Measurements from ENCODE around the gene OAF.

GRCh38 chr11:120255519-120255866, 44.7 kb downstream of the OAF start:
- TF ChIP-seq YY1 (IDR thresholded peaks at IDR 0.05; ENCODE audit: insufficient read depth, insufficient read length) (no peak), ZNF274 (IDR thresholded peaks at IDR 0.05; ENCODE audit: low read depth, low read length) (no peak), SUZ12 (IDR thresholded peaks at IDR 0.05; ENCODE audit: extremely low read depth, insufficient read depth, insufficient read length) (no peak)
